DMS 273 (cell line): Measurements from ENCODE around the gene HBZ.
"Not testable (repeated sequence)": the region's sequence is repeated elsewhere in the genome, so short reads cannot be mapped to it uniquely, and the experiment has no call there.

Experiments
- DNase-seq: peaks from one replicate; lab custom pipeline; 2025; ENCODE audit not compliant: unreplicated experiment; lab: John Stamatoyannopoulos, UW

HBZ gene

DNA sequence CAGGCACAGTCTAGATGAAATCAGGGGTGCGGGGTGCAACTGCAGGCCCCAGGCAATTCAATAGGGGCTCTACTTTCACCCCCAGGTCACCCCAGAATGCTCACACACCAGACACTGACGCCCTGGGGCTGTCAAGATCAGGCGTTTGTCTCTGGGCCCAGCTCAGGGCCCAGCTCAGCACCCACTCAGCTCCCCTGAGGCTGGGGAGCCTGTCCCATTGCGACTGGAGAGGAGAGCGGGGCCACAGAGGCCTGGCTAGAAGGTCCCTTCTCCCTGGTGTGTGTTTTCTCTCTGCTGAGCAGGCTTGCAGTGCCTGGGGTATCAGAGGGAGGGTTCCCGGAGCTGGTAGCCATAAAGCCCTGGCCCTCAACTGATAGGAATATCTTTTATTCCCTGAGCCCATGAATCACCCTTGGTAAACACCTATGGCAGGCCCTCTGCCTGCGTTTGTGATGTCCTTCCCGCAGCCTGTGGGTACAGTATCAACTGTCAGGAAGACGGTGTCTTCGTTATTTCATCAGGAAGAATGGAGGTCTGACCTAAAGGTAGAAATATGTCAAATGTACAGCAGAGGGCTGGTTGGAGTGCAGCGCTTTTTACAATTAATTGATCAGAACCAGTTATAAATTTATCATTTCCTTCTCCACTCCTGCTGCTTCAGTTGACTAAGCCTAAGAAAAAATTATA is 25.7 kb downstream of the HBZ start:
- no peak for DNase-seq

DNA sequence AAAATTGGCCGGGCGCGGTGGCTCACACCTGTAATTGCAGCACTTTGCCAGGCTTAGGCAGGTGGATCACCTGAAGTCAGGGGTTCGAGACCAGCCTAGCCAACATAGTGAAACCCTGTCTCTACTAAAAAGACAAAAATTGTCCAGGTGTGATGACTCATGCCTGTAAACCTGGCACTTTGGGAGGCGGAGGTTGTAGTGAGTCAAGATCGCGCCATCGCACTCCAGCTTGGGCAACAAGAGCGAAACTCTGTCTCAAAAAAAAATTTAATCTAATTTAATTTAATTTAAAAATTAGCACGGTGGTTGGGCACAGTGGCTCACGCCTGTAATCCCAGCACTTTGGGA is 26.2 kb downstream of the HBZ start:
- no peak for DNase-seq

DNA sequence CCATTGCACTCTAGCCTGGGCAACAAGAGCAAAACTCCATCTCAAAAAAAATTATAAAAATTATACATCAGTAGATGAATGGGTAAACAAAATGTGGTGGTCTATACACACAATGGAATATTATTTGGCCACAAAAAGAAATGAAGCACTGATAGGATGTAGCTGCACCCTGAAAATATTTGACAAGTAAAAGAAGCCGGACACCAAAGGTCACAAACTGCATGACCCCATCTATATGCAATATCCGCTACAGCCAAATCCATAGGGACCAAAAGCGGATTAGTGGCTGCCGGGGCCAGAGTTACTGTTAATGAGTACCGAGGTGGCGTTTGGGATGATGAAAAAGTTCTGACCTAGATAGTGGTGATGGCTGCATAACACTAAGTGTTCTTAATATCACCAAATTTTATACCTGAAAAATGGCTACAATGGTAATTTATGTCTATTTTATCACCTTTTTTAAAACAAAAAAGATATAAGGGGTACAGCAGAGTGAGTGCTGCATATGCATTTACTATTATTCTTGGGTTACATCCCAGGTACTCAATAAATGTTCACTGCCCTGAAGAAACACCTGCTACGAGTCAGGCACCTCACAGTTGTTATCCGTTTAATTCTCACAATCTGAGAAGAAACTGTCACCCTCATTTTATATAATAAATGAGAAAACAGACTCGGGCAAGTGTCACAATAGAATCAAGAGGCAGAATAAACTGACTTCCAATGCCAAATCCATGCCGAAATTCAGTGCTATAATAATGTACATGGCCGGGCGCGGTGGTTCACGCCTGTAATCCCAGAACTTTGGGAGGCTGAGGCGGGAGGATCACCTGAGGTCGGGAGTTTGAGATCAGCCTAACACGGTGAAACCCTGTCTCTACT is 27.0 kb downstream of the HBZ start:
- no peak for DNase-seq

DNA sequence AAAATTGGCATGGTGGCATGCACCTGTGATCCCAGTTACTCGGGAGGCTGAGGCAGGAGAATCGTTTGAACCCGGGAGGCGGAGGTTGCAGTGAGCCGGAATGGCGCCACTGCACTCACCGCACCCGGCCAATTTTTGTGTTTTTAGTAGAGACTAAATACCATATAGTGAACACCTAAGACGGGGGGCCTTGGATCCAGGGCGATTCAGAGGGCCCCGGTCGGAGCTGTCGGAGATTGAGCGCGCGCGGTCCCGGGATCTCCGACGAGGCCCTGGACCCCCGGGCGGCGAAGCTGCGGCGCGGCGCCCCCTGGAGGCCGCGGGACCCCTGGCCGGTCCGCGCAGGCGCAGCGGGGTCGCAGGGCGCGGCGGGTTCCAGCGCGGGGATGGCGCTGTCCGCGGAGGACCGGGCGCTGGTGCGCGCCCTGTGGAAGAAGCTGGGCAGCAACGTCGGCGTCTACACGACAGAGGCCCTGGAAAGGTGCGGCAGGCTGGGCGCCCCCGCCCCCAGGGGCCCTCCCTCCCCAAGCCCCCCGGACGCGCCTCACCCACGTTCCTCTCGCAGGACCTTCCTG is 27.7 kb downstream of the HBZ start, which contains the start of gene HBQ1:
HBQ1 (plus strand) TSS at position 359 of the 575 bp plus-strand sequence; CDS start at position 387, 28 bp downstream.
- peak; percentile 78 for DNase-seq

DNA sequence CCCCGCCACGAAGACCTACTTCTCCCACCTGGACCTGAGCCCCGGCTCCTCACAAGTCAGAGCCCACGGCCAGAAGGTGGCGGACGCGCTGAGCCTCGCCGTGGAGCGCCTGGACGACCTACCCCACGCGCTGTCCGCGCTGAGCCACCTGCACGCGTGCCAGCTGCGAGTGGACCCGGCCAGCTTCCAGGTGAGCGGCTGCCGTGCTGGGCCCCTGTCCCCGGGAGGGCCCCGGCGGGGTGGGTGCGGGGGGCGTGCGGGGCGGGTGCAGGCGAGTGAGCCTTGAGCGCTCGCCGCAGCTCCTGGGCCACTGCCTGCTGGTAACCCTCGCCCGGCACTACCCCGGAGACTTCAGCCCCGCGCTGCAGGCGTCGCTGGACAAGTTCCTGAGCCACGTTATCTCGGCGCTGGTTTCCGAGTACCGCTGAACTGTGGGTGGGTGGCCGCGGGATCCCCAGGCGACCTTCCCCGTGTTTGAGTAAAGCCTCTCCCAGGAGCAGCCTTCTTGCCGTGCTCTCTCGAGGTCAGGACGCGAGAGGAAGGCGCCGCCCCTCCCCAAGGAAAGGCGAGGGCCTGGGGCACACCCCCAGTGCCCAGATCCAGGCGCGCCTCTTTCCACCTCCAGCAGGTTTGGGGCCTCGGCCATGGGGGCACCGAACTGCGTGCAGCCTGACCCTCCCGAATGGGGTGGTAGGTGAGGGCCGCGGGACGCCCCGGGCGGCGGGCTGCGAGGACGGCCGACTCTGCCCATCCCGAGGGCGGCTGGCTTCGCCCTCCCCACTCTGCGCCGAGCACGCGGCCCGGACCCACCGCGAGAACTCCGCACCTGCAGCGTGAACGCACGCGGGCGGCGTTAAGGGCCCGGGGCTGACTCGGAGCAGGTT is 28.5 kb downstream of the HBZ start:
- peak; percentile 96 for DNase-seq

DNA sequence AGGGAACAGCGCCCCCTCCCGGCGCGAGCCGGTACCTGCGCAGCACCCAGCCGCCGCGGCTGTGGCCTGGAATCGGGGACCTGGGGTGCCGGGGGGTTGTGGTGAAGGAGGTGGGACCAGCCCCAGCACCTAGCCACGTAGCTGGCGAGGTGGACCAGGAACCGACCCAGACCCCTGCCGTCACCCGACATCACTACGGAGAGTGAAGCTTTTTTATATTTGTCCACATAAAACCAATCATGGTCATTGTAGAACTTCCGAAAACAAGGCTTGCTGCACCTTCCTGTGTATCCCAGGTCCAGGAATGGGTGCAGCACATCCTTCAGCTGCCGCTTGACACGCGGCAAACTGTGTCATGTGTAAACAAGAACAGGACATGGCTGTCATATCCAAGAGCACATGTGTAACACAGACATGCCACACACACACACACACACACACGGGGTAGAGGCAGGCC is 29.1 kb downstream of the HBZ start:
- peak; percentile 62 for DNase-seq

DNA sequence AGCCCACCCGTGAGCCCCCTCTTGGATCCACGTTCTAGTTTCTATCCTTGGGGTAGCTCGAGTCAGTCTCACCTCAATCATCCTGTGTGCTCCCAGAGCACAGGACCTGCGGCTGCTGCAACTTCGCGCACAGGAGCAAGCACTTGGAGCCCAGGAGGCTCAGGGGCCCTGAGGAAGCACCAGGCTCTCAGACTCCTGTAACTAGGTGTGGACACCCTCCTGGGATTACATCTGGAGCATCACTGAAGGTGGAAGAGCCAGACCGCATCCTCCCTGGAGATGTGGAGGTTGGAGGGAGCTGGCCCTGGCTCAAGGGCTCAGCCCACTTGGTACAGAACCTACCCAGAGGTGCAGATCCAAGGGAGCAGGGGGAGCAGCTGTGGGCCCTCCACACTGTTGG is 30.6 kb downstream of the HBZ start:
- DNase-seq, result no peak

DNA sequence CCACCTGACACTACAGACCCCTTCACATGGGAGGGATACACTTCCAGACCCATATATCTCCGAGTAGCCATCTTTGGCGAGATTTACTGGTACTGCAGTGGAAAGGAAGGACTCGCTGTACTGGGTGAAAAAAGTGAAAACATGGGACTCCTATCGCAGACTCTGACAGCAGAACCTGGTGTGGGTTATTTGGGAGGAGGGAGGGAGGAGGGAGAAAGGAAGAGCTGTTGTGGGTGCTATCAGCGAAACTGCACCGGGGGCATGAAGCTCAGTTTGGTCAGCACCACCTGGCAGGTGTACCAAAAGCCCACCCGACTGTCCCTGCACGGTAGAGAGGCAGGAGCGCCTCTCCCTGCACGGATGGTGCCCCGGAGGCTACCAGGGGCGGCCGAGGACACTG is 32.8 kb downstream of the HBZ start:
- DNase-seq, result no peak

DNA sequence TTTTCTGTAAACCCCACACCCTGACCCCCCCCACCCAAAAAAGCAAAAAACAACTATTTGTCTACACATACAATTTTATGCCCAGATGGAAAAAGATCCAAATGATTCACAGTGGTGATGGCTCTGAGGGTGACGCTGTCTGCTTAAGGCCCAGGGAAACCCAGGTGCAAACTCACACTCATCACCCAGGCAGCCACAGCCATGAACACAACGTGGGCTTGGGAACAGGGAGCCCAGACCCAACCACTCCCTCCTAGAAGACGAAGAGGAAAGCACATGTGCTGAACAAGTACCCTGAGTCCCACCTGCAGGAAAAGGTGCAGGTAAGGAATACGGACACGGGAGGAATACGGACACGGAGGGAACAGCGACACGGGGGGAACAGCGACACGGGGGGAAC is 33.2 kb downstream of the HBZ start:
- DNase-seq, result no peak

DNA sequence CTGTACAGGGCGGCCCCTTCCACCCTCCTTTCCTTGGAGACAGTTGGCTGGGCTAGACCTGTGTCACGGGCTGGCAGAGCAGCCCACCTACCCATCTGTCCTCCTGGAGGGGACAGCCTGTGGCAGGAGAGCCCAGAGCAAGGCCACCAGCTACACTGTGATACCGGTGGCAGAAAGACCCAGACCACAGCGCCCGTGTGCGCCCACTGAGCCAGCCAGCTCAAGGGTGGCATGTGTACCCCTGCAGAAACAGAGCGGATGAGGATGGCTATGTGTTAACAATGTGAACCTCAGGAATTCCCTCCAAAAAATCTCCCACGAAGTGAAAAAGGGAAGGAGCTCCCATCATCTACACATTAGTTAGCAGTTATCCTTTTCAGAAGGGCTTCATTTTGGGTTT is 34.9 kb downstream of the HBZ start:
- DNase-seq, result no peak

DNA sequence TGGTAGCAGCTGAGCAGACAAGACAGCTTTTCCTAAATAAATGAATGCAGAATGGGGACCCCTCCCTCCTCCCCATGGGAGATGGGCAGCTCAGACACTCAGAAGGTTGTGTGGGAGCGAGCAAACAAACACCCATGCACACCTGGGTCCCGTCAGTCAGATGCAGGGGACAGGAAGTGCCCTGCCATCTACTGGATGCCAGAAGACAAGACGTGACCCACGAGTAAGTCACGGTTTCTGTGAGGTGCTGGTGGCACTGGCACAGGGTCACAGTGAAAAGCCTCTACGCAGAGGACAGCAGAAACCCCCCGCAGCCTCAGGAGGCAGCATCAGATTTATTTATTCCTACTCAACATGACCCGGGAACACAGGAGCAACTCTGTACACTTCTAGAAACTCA is 36.2 kb downstream of the HBZ start:
- DNase-seq, result no peak

DNA sequence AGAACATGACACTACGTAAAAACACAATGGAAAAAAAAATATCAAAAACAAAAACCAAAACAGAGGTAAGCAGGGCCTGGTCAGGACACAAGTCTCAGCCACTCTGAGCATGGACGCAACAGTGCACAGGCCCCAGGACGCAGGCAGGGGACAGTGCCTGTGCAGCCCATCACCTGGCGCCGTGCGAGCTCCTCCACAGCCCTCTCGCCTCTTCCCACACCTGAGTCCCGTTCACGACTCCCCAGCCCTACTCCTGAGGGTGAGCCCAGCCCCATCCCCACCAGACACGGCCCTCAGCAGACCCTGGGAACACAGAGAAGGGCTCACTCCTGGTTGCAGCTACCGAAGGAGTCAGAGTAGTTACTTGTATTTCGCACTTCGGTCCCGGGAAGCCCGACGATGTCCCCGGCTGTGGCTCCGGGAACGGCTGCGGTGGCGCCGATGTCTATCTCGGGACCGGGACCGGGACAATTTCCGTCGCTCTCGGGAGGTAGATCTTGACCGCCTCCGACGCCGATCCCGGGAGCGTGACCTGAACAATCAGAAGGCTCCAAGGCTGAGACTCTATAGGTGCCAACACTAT is 37.3 kb downstream of the HBZ start:
- DNase-seq, result no peak

DNA sequence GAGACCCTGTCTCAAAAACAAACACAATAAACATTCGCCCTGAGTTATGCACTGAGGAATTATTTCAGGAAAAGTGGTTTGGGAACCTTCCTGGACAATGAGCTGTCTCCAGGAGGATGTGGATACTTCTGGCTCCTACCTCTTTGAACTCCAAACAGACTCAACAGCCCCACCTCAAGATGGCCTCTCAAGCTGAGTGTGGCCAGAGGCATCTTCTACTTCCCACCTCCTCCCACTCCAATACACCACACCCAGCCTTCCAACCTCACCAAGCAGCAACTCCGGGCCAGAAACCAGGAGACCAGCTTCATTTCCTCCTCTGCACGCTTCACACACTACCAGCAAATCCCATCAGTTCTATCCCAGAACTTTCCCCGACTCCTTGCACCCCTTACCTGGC is 39.4 kb downstream of the HBZ start:
- no peak for DNase-seq

DNA sequence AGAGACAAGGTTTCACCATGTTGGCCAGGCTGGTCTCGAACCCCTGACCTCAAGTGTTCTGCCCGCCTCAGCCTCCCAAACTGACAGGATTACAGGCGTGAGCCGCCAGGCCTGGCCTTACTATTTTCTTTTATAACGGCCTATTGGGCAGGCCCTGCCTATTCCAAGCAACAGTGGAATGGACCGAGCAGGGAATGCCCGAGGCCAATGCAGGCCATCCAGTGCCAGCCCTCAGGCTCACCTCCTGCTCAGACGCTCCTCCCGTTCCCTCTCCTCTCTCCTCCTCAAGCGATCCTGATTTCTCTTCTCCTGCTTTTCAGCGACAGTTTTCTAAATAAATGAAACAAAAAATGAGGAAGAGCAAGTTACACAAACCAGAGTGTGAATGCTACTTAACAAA is 40.2 kb downstream of the HBZ start:
- DNase-seq, result no peak

DNA sequence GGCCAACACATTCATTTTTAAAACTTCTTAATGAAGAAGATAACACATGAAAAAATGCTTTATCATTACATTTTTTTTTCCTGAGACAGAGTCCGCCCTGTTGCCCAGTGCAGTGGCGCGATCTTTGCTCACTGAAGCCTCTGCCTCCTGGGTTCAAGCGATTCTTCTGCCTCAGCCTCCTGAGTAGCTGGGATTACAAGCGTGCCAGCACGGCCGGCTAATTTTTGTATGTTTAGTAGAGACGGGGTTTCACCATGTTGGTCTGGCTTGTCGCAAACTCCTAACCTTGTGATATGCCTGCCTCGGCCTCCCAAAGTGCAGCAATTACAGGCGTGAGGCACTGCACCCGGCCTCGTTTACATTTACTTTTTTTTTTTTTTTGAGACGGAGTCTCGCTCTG is 41.0 kb downstream of the HBZ start:
- no peak for DNase-seq

DNA sequence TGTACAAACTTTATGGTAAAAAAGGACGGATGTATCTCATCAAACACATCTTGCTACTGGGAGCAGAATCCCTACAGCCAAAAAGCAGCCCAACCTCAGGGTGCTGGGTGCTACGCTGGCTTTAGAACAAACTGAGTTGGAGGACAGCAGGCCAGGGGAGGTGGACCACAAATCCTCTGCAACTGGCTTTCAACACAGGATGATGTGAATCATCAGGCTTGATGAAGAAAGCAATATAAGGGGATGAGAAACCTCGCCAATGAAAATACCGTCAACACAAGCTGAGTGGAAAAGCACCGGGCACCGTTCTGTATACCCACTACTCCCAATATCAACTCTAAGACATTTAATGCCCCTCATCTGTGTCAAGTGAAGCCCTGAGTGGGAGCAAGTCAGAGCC is 42.1 kb downstream of the HBZ start:
- DNase-seq, result no peak

DNA sequence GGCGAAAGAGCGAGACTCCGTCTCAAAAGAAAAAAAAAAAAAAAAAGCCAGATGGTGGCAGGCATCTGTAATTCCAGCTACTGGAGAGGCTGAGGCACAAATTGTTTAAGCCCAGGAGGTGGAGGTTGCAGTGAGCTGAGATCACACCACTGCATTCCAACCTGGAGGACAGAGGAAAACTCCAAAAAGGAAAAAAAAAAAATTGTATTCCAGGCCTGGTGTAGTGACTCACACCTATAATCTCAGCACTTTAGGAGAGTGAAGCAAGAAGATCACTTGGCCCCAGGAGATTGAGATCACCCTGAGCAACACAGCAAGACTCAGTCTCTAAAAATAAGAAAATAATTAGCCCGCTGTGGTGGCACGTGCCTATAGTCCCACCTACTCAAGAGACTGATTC is 47.9 kb downstream of the HBZ start:
- no peak for DNase-seq

DNA sequence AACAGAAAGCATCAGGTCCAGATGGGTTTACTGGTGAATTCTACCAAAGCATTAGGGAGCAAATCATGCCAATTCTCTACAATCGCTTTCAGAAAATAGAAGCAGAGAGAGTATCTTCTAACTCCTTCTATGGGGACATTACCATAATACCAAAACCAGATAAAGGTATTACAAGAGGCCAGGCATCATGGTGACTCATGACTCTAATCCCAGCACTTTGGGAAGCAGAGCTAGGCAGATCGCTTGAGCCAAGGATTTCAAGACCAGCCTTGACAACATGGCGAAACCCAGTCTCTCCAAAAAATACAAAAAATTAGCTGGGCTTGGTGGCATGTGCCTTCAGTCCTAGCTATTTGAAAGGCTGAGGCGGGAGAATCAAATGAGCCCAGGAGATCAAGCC is 50.8 kb downstream of the HBZ start:
- no peak for DNase-seq

DNA sequence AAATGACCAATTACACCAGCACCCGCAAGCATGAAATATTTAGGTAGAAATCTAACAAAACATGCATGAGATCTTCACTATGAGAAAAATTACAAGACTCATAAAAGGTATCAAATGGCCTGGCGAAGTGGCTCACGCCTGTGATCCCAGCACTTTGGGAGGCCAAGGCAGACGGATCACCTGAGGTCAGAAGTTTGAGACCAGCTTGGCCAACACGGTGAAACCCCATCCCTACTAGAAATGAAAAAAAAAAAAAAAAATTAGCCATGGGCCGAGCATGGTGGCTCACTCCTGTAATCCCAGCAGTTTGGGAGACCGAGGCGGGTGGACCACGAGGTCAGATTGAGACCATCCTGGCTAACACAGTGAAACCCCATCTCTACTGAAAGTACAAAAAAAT is 51.6 kb downstream of the HBZ start:
- not testable (repeated sequence) for DNase-seq
